Measurements from ENCODE around the gene ULK4. TPM values are rescaled to one million over a fixed set of nuclear protein-coding genes. Genes with fewer than 3 reads are reported as not detected.

Gene ULK4
- total RNA-seq, 1 experiment from 2014 or later = 7.3 TPM

DNA sequence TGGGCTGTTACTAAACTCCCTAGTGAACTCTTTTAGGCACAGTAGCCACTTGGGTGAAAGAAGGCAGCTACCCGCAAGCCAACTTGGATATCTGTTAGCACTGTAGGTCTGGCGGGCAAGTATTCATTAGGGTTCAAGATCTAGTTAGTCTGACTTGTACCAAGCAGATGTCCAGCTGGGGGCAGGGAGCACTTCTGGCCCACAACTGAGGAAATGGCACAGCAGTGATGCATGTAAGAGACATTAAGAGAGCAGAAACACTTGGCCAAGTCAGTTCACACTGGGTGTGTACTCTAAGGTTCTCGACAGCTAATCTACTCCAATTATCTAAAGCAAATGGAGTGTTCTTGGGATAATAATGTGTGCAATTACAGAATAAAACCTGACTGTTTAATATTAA, 630.9 kb downstream of the ULK4 start:
- DNase-seq (ENCODE audit: low read depth) = no peak
- in situ Hi-C loops (cut with HindIII; ENCODE audit: low pct_unique_long_range_greater_than_20kb, low sequenced_read_pairs) = no loop called here

- in situ Hi-C loops (cut with HindIII; ENCODE audit: low pct_unique_long_range_greater_than_20kb, low sequenced_read_pairs) = no loop called here
- no peak for DNase-seq (ENCODE audit: low read depth)
Observed at GRCh38 chr3:41330465-41330864, 631.4 kb downstream of the ULK4 start.

GRCh38 chr3:41329881-41330280, 632.0 kb downstream of the ULK4 start:
- in situ Hi-C loops (cut with HindIII; ENCODE audit: low pct_unique_long_range_greater_than_20kb, low sequenced_read_pairs) = no loop called here
- DNase-seq (ENCODE audit: low read depth) = no peak

GRCh38 chr3:41328926-41329325, 633.0 kb downstream of the ULK4 start:
- in situ Hi-C loops (cut with HindIII; ENCODE audit: low pct_unique_long_range_greater_than_20kb, low sequenced_read_pairs) = no loop called here
- DNase-seq (ENCODE audit: low read depth) = no peak

DNA sequence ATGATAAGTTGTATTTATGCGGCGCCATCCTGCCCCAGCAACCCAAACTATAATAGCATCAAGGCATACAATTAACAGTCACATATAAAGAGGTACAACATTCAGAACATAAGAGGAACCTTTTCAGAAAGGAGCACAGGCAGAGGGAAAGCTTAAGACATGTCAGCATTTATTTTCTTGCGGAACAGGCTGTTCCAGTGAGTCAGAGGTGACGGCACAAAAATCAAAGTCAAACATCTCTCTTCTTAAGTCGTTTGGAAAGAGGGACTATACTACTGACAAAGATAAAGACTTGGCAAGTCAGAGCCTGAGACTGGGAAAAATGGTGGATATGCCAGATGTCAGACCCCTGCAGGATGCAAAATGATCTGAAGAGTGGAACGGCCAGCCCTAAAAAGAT, 634.2 kb downstream of the ULK4 start:
- no peak for DNase-seq (ENCODE audit: low read depth)
- in situ Hi-C loops (cut with HindIII; ENCODE audit: low pct_unique_long_range_greater_than_20kb, low sequenced_read_pairs) = no loop called here

DNA sequence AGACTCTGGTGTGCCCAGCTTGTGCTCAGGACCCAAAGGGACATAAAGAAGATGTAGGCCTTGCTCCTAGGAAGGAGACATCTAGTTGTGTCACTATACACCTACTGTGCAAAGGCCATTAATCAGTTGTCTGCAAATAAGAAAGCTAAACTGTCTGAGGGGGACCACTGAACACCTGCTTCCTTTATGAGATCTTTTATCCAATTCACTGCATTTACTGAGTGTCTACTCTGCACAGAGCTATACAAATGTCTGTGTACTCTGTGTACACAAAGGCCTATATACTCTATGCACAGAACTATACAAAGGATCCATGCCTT, 637.8 kb downstream of the ULK4 start:
- in situ Hi-C loops (cut with HindIII; ENCODE audit: low pct_unique_long_range_greater_than_20kb, low sequenced_read_pairs) = no loop called here
- DNase-seq (ENCODE audit: low read depth) = no peak

DNA sequence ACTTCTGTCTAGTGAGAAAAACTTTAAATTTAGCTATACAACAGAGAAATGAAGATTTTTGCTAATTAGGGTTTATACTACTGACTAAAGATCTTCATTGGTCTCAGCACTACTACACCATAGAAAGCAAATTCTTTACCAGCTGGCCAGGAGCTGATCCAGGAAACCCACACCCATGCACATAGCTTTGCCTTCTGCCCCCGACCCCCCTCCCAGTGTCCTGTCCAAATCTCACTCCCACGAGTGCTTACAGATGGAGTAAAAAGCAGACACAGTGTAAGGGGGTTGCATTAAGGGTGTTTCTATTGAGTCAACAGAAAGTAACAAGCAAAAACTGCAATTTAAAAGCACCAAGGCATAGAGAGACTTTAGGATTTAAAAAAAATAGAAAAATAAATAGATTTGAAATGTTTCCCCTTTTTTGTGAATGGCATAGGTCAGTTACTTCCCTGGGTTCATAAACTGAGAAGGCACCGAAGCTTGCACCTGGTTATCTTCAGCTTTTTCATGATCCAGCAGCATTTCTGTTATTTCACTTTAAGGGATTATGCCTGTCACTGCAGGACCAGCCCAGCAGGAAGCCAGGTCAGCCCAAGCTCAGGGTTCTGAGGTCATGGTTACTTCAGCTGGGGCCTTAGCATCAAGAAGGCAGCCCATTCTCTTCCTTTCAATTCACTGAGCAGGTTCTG, 638.3 kb downstream of the ULK4 start:
- DNase-seq (ENCODE audit: low read depth) = no peak
- in situ Hi-C loops (cut with HindIII; ENCODE audit: low pct_unique_long_range_greater_than_20kb, low sequenced_read_pairs) = no loop called here

DNA sequence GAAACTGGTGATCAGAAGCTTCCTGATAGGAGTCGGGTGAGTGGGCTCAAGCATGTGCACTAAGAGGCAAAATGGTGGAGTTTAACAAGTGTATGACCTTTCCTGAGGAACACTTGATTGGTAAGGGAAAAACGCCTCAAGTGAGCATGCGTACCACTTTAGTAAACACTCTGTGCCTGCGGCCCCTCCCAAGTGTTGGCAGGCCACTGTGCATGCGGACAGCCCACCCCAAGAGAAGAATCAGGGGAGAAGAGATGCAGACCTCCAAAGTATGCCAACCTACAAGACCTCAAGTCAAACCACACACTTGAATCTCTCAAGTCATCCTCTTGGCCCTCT, 640.3 kb downstream of the ULK4 start:
- in situ Hi-C loops (cut with HindIII; ENCODE audit: low pct_unique_long_range_greater_than_20kb, low sequenced_read_pairs) = no loop called here
- DNase-seq (ENCODE audit: low read depth) = no peak

DNA sequence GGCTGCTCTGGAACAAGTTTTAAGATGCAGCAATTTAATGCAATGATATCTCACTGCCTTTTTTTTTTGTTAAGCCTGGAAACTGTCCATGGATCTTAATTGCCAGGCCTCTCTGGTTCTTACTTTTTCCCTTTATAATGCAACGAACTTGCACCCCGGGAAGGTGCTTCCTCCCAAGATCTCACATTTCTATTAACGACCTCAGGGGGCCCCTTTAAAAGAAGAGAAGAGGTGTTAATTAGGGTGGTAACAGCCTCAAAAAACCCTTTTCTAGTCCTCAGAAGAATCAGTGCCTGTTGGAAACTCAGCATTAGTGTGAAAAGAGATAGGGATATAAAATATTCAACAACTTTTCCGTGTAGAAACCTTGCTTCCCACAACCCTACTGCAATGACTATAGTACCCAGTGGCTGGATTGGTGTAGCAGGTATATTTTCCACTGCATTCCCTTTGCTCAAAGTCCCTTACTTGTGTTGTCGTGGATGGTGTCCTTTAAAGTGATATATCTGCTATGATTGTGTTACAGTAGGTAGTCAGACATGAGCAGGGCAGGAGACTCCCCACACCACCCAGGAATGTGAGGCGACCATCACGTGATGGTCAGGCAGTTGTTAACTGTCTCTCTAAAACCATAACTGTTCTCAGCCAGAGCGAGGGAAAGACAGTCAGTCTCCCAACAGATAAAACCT, 640.8 kb downstream of the ULK4 start:
- in situ Hi-C loops (cut with HindIII; ENCODE audit: low pct_unique_long_range_greater_than_20kb, low sequenced_read_pairs) = no loop called here

GRCh38 chr3:41318520-41318919, 643.4 kb downstream of the ULK4 start:
- in situ Hi-C loops (cut with HindIII; ENCODE audit: low pct_unique_long_range_greater_than_20kb, low sequenced_read_pairs) = no loop called here
- peak; percentile 60 for DNase-seq (ENCODE audit: low read depth)

More for the DNA sequence above, 640.8 kb downstream of the ULK4 start:
- DNase-seq (ENCODE audit: low read depth) = no peak

DNA sequence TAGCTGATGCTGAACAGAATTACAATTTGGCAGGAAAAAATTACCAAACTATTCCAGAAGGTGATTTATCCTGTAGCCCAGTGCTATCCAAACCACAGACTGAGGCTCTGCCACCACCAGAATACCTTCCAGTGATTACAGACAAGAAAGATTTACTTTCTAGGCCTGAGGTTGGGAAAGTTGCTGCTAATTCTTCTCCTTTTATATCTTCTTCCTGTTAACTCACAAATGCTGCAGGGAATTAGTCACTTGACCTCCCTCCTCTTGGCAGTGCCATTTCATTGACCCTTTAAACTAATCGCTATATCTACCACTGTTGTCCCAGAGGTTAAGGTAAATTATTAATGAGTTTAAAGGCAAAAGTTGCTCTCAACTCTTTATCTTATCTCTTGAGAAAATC, 644.2 kb downstream of the ULK4 start:
- DNase-seq (ENCODE audit: low read depth) = peak; percentile 89
- in situ Hi-C loops (cut with HindIII; ENCODE audit: low pct_unique_long_range_greater_than_20kb, low sequenced_read_pairs) = no loop called here

GRCh38 chr3:41317298-41317697, 644.6 kb downstream of the ULK4 start:
- no peak for DNase-seq (ENCODE audit: low read depth)
- in situ Hi-C loops (cut with HindIII; ENCODE audit: low pct_unique_long_range_greater_than_20kb, low sequenced_read_pairs) = no loop called here

GRCh38 chr3:41315126-41315525, 646.8 kb downstream of the ULK4 start:
- no peak for DNase-seq (ENCODE audit: low read depth)
- in situ Hi-C loops (cut with HindIII; ENCODE audit: low pct_unique_long_range_greater_than_20kb, low sequenced_read_pairs) = no loop called here

GRCh38 chr3:41308119-41308518, 653.8 kb downstream of the ULK4 start:
- in situ Hi-C loops (cut with HindIII; ENCODE audit: low pct_unique_long_range_greater_than_20kb, low sequenced_read_pairs) = no loop called here
- DNase-seq (ENCODE audit: low read depth) = no peak

- DNase-seq (ENCODE audit: low read depth) = no peak
- in situ Hi-C loops (cut with HindIII; ENCODE audit: low pct_unique_long_range_greater_than_20kb, low sequenced_read_pairs) = no loop called here
Observed at GRCh38 chr3:41307065-41307464, 654.8 kb downstream of the ULK4 start.

GRCh38 chr3:41304593-41304992, 657.3 kb downstream of the ULK4 start:
- peak; percentile 28 for DNase-seq (ENCODE audit: low read depth)
- in situ Hi-C loops (cut with HindIII; ENCODE audit: low pct_unique_long_range_greater_than_20kb, low sequenced_read_pairs) = no loop called here

DNA sequence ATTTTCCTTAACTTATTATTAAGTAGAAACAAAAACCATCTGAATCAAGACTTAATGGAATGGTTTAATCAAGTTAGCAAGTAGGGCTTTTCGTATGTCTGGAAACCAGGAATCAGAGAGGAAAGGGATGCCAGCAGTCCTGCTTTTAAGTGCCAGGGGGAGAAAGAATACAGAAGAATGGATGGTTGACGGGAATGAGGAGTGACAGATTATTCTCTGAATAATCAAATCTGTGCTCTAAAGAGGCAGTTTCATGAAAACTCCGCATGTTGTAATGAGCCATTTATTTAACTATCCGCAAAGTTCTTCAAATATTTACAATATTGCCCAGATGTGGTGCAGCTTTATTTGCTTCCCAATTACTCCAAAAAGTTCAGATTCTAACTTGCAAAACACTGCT, 659.6 kb downstream of the ULK4 start:
- DNase-seq (ENCODE audit: low read depth) = no peak
- in situ Hi-C loops (cut with HindIII; ENCODE audit: low pct_unique_long_range_greater_than_20kb, low sequenced_read_pairs) = no loop called here

DNA sequence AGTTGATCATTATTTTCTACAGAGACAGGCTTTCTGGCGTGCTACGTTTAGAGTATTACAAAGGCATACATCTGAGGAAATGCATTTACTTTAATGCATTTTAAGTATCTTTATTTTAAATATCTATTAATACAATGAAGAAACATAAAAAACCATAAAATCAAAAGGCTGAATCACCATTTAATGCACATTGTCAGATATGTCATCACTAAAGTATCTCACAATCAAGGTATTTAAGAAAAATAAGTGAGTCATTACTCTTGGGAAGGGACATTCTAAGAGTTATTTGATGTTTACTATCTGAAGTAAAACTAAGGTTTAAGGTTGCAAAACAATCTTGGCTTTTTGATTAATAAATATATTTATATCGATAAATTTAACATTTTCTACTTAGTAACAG, 660.4 kb downstream of the ULK4 start:
- no peak for DNase-seq (ENCODE audit: low read depth)
- in situ Hi-C loops (cut with HindIII; ENCODE audit: low pct_unique_long_range_greater_than_20kb, low sequenced_read_pairs) = no loop called here

DNA sequence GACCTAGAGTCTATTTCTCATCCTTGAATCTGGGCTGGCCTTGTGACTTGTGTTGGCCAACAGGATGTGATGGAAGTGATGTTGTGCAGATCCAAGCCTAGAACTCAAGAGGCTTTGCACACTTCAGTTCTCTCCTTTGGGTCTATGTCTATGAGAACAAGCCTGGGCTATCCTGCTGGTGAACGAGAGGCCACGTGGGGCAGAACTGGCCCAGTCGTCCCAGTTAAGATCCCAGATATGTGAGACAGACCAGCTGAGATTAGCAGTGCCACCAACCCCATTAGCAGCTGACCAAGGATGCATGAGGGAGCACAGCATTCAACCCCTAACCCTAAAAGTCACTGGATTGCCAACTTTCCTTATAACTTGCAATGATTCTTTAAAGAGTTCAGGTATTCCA, 662.9 kb downstream of the ULK4 start:
- DNase-seq (ENCODE audit: low read depth) = no peak
- in situ Hi-C loops (cut with HindIII; ENCODE audit: low pct_unique_long_range_greater_than_20kb, low sequenced_read_pairs) = no loop called here

- in situ Hi-C loops (cut with HindIII; ENCODE audit: low pct_unique_long_range_greater_than_20kb, low sequenced_read_pairs) = no loop called here
- DNase-seq (ENCODE audit: low read depth) = no peak
Observed at GRCh38 chr3:41297750-41298149, 664.2 kb downstream of the ULK4 start.
